ENCODE results near the gene BCAS3. TPM values are rescaled to one million over a fixed set of nuclear protein-coding genes. Genes with fewer than 3 reads are reported as not detected.

Gene BCAS3
- total RNA-seq, 1 donor from 2014 or later: 15.2 TPM

DNA sequence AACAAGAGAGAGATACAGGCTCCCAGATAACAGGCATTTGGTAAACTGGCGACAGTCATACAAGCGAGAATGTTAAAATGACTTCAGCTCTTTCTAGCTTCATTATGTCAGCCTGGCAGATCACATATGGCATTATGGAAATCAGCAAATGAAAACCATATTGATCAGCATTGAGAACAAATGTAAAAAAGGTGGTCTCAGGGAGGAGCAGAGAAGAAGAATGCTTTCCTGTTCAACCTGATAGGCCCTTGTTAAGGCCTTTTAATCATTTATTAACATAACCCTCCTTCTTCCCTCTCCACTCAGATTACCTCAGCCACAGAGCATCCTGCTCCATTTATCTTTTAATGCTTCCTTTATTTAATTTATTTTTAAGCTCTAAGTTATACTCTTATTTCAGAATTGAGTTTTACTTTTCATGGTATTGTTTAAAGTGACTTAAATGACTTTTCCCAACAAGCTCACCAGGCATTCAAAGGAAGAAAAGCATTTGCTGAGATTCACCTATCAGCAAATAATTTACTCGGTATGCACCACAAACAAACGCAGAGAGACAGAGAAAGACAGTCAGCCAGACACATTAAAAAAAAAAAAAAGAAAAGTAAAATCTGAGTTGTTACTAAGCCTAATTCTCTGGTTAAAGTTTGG lies 478.1 kb downstream of the BCAS3 start:
- no peak for DNase-seq (ENCODE audit: low read depth)
- TF ChIP-seq, protein P1, sequence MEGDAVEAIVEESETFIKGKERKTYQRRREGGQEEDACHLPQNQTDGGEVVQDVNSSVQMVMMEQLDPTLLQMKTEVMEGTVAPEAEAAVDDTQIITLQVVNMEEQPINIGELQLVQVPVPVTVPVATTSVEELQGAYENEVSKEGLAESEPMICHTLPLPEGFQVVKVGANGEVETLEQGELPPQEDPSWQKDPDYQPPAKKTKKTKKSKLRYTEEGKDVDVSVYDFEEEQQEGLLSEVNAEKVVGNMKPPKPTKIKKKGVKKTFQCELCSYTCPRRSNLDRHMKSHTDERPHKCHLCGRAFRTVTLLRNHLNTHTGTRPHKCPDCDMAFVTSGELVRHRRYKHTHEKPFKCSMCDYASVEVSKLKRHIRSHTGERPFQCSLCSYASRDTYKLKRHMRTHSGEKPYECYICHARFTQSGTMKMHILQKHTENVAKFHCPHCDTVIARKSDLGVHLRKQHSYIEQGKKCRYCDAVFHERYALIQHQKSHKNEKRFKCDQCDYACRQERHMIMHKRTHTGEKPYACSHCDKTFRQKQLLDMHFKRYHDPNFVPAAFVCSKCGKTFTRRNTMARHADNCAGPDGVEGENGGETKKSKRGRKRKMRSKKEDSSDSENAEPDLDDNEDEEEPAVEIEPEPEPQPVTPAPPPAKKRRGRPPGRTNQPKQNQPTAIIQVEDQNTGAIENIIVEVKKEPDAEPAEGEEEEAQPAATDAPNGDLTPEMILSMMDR (conservative IDR thresholded peaks at IDR 0.05; ENCODE audit: low read depth, low read length): no peak
- H3K4me3 ChIP-seq (ENCODE audit: low read depth, low read length): peak overlapping the region; percentile 0

DNA sequence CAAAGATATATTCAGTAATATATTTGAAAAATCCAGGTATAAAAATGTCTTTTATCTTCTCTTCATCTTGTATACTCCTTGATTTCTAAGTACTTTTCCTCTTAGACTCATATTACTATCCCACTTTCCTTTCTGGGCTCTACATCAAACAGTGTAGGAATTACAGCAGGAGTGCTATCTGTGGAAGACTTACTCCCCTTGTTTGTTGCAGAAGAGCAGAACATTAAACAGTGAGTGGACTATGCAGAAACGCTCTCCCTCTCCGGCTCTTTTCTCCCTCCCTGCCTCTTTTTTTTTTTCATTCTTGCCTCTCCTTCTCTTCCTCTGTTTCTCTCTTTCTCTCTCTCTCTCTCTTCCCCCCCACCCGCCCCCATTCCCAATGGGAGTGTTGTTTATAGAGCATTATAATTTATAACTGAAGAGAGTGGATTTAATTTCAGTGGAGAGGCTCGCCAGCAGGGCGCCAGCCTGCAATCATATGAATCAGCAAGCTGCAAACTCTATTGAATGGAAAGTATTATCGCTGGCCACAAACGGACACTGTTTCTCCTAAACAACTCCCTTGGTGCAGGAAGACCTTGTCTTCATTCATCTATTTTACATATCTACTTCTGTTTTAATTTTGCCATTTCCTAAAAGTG lies 479.7 kb downstream of the BCAS3 start:
- TF ChIP-seq, protein P1 (conservative IDR thresholded peaks at IDR 0.05; ENCODE audit: low read depth, low read length): peak; percentile 8
- H3K4me3 ChIP-seq (ENCODE audit: low read depth, low read length): peak overlapping the region; percentile 20
- no peak for DNase-seq (ENCODE audit: low read depth)

DNA sequence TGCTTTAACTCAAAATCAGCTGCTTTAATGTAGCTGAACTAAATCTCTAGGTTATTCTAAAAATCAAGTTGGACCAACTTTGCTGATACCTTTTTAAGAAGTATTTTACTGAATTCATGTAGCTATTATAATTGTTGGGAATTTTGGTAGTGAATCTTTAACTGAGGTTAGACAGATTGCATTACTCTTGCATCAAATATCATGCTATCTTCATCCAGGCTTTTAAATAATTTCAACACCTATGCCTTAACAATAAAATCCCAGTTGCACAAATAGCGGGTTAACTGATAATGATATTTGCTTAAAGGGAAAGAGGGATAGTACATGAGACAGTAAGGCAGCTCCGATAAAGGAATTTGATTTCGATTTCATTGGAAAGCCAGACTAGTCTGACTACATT lies 480.7 kb downstream of the BCAS3 start:
- no peak for DNase-seq (ENCODE audit: low read depth)
- TF ChIP-seq, protein P1 (conservative IDR thresholded peaks at IDR 0.05; ENCODE audit: low read depth, low read length): no peak
- no peak overlapping the region for H3K4me3 ChIP-seq (ENCODE audit: low read depth, low read length)

DNA sequence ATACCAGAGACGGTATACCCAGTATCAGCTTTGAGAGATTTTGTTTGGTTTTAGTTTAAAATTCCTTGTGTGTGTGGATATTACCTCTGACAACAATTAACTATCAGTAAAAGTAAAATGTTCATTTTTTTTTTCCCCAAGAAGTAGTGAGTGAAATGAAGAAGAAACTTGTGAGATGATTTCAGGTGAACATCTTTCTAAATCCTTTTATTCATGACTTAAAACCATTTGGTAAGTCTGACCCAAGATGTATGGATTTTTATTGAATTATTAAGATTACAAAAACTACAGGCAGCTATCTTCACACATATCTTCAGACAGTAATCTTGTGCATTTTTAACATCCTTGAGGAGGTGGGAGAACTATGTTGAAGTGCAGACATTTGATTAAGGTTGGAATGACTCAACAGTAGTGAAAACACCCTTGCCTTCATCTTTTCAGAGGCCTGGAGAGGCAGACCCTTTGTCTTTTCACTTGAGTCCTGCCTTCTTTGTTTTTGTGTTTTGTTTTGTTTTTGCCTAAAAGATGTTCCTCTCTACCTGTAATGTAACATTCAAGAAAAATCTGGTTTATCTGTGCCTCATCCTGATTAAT lies 481.7 kb downstream of the BCAS3 start:
- TF ChIP-seq, protein P1 (conservative IDR thresholded peaks at IDR 0.05; ENCODE audit: low read depth, low read length): no peak
- no peak overlapping the region for H3K4me3 ChIP-seq (ENCODE audit: low read depth, low read length)
- DNase-seq (ENCODE audit: low read depth): no peak

DNA sequence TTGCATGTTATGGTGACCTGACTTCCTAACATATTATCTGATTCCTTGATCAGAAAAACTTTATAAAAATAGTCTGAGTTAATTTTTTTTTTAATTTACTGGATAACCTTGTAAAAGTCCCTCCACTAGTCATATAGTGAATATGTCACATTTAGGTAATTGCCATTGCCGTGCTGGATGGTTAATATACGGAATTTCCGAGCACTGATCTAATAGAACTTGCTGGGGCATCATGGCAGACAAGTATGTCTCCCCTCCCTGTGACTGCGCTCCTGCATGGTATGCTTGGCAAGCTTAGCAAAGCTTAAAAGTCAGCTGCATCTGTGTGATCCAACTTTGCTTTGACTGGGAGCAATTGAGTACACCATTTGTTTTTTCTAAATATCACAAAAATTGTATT lies 482.6 kb downstream of the BCAS3 start:
- no peak overlapping the region for H3K4me3 ChIP-seq (ENCODE audit: low read depth, low read length)
- DNase-seq (ENCODE audit: low read depth): no peak
- TF ChIP-seq, protein P1 (conservative IDR thresholded peaks at IDR 0.05; ENCODE audit: low read depth, low read length): no peak

DNA sequence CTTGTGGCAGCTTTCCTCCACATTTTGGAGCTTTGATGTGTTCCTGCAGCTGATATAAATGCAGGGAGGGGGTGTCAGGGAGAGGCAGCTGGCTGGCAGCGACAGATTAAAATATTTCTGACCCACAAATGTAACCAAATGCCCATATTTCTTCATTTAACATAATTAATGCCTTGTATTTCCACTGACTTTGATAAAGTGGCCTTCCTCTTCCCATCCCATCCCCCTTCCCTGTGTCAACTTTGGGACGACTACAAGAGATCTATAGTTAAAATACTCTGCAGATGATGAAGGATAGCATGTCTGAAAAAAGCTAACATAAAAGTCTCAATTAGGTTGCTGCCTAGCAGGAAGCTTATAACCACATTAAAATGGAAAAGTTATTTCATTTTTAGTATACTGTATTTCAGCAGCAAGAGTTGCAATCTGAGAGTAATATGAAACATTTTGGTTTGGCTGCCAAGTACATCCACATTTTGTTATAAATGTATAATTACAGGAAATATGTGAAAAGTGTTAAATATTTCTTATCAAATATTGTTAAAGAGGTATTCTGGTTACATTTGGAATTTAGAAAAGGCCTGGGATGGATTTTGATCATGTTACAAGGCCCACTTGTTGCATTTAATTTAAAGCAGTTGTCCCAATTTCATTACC lies 483.3 kb downstream of the BCAS3 start:
- no peak overlapping the region for H3K4me3 ChIP-seq (ENCODE audit: low read depth, low read length)
- DNase-seq (ENCODE audit: low read depth): no peak

More for the DNA sequence above, 483.3 kb downstream of the BCAS3 start:
- TF ChIP-seq, protein P1 (conservative IDR thresholded peaks at IDR 0.05; ENCODE audit: low read depth, low read length): no peak
